Thymus (tissue), 11 donors: ENCODE data around the gene ADAMTS20. TPM values are rescaled to one million over a fixed set of nuclear protein-coding genes. Genes with fewer than 3 reads are reported as not detected.

Experiments
- DNase-seq, 9 donors: peaks; one replicate each; pipeline ENCODE4 v3.0.0-alpha.2; 2013; ENCODE audit warnings: low spot score in 9 of 9, low read depth in 6 of 9, missing footprints in 1 of 9
- H3K27ac ChIP-seq, 2 donors: one replicate each; pipeline ENCODE4 v1.5.1; 2013; ENCODE audit warnings: control low read depth in 1 of 2, low read depth in 1 of 2, low read length in 1 of 2, mild to moderate bottlenecking in 1 of 2, moderate library complexity in 1 of 2
- H3K27me3 ChIP-seq, 2 donors: one replicate each; pipeline ENCODE4 v1.5.1; 2013; ENCODE audit warnings: low read length in 1 of 2; ENCODE audit not compliant: control insufficient read depth in 2 of 2, insufficient read depth in 1 of 2
- H3K36me3 ChIP-seq, 2 donors: one replicate each; pipeline ENCODE4 v1.5.1; 2013; ENCODE audit warnings: low read length in 1 of 2, mild to moderate bottlenecking in 1 of 2, moderate library complexity in 1 of 2; ENCODE audit not compliant: control insufficient read depth in 2 of 2, insufficient read depth in 2 of 2
- H3K4me1 ChIP-seq, 2 donors: one replicate each; pipeline ENCODE4 v1.5.1; 2013; ENCODE audit warnings: low read length in 2 of 2; ENCODE audit not compliant: control insufficient read depth in 2 of 2, insufficient read depth in 2 of 2
- H3K4me3 ChIP-seq, 2 donors: one replicate each; pipeline ENCODE4 v1.5.1; 2013; ENCODE audit warnings: low read length in 2 of 2, control low read depth in 1 of 2, mild to moderate bottlenecking in 1 of 2
- H3K9me3 ChIP-seq, 2 donors: one replicate each; pipeline ENCODE4 v1.5.1; 2013; ENCODE audit warnings: low read length in 1 of 2, mild to moderate bottlenecking in 1 of 2; ENCODE audit not compliant: control insufficient read depth in 2 of 2, insufficient read depth in 1 of 2
- WGBS: extraction: QIAGEN DNeasy Blood & Tissue Kit; methylation state at CpG from one replicate; pipeline ENCODE4 v1.1.7; 2013; 5-methylcytosine and 5-hydroxymethylcytosine counted together
- polyA plus RNA-seq: library from polyadenylated mRNA; stranded (reverse); fragments of 200-250 nt; gene quantifications from one replicate; pipeline ENCODE4 v1.2.3, GENCODE V29; 2013
- total RNA-seq: library from RNA; stranded (reverse); fragments of 120-200 nt; gene quantifications from one replicate; pipeline ENCODE4 v1.2.4, GENCODE V29; 2013
- donor health status: healthy.

ADAMTS20 gene
- total and polyA plus RNA-seq, 2 donors, result under 0.01 to 0.09 TPM

DNA sequence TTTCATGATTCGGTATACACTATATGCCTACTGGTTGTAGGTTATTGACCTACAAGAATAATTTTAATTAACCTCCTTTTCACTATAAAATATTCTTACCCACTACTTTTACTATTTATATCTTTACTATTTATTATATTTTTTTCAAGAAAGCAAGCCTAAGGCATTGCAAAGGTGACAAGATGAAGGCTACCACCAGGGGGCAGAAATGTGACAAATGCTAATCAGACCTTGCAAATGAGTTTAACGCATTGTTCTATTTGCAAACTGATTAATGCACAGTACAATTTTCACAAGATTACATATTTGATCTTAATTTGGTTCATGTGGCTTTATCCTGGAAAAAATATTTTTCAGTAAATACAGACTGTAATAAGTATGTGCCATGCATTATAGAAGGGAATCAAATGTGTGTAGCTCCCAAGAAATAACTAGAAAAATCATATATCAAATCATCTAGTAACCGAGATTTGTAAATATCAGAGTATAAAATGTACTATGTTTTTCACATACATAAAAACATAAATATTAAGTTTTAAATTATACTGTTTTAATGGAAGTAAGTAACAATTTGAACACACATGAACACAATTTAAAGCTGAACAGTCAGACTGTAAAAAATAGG, 107.0 kb downstream of the ADAMTS20 start:
- Histone ChIP-seq H3K4me1 (no peaks in the 10 kb centered on the region), H3K27ac (no peak overlapping the region), H3K36me3 (no peaks in the 10 kb centered on the region), H3K9me3 (no peaks in the 10 kb centered on the region), H3K27me3 (no peaks in the 10 kb centered on the region), H3K4me3 (no peak overlapping the region)
- DNase-seq, result peak; percentile 1 to 47 (median 10)
- 75% methylated on average over 3 of the region's 3 CpGs for WGBS

DNA sequence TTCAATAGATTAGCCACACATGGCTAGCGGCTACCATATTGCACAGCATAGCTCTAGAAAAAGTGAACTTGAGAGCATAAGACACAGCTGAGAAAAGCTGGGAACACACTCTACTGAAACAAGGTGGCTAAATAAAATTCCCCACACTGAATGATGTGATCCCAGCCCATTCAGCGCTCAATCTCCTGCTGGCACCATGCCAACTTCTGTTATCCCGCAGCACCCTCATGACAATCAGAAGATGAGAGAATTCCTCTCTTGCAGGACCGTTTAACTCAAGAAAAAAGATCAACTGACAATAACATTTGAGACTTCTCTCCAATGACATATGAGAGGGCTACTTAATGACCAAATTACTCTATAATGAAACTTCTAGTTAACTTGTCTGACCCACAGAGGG, 115.4 kb downstream of the ADAMTS20 start:
- Histone ChIP-seq H3K27me3 (no peaks in the 10 kb centered on the region), H3K36me3 (no peaks in the 10 kb centered on the region), H3K9me3 (no peaks in the 10 kb centered on the region), H3K27ac (no peak overlapping the region), H3K4me3 (no peak overlapping the region), H3K4me1 (no peaks in the 10 kb centered on the region)
- DNase-seq, result no peak
- 93% methylated on average over 4 of the region's 4 CpGs for WGBS

DNA sequence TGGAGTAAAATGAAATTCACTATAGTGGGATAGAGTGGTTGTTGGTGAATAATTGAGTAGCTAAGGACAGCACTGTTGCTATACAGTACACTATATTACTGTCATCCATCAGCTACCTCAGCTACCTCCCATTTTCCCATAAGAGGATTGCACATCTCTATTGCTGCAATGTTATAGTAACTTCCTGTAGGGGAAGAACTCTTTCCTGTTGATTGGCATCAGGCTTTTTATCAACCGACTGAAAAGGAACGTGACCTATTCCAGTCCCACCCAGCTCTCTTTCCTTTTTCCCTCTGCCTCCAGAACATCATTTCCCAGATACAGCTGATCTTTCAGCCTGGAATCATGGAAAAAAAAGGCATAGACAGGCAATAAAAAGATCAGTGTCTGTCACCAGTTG, 117.4 kb downstream of the ADAMTS20 start:
- DNase-seq, result no peak
- Histone ChIP-seq H3K4me3 (no peak overlapping the region), H3K9me3 (no peaks in the 10 kb centered on the region), H3K4me1 (no peaks in the 10 kb centered on the region), H3K36me3 (no peaks in the 10 kb centered on the region), H3K27ac (no peak overlapping the region), H3K27me3 (no peaks in the 10 kb centered on the region)
- WGBS, result 49% methylated on average over 2 of the region's 2 CpGs

GRCh38 chr12:43428088-43428600, 123.9 kb downstream of the ADAMTS20 start:
- 86% methylated on average over 5 of the region's 5 CpGs for WGBS
- no peak for DNase-seq
- H3K4me1 ChIP-seq, result no peaks in the 10 kb centered on the region

DNA sequence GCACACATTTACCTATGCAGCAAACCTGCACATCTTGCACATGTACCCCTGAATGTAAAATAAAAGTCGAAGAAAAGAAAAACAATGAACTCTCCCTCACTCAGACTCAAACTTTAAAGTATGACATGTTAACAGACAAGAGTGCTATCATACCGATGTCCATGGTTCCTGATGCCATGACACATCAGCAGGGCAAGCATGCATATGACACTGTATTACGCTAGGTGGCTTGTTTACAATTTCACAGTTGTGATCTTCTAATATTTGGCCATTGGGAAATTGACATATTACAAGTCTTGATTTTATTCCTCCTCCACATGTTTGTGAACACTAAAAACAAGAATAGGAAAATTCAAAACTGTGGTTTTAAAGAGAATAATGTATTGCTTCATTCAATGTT, 126.6 kb downstream of the ADAMTS20 start:
- 95% methylated on average over 3 of the region's 3 CpGs for WGBS
- no peaks in the 10 kb centered on the region for H3K9me3 ChIP-seq
- no peaks in the 10 kb centered on the region for H3K36me3 ChIP-seq
- no peaks in the 10 kb centered on the region for H3K27me3 ChIP-seq
- DNase-seq, result no peak
- no peak overlapping the region for H3K27ac ChIP-seq
- no peak overlapping the region for H3K4me3 ChIP-seq
- no peaks in the 10 kb centered on the region for H3K4me1 ChIP-seq

More at GRCh38 chr12:43428088-43428600, 123.9 kb downstream of the ADAMTS20 start:
- no peak overlapping the region for H3K27ac ChIP-seq
- no peaks in the 10 kb centered on the region for H3K27me3 ChIP-seq
- no peaks in the 10 kb centered on the region for H3K9me3 ChIP-seq
- no peak overlapping the region for H3K4me3 ChIP-seq
- H3K36me3 ChIP-seq, result no peaks in the 10 kb centered on the region

DNA sequence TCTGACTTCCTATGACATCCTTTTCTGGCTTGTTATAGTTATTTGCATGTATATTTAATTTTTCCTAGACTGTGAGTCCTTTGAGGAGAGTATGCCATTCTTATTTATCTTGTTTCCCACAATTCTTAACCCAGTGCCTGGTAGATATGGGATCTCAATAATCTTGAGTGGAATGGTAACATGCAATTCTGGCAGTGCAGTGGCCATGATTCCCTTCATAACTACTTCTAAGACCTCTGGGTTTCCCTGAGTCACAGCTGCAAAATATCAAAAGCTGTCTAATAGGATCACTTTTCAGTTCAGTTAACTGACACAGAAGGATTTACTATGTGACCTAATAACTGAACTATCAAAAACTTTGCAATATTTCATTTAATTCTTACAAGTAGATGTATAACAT, 135.0 kb downstream of the ADAMTS20 start:
- no peaks in the 10 kb centered on the region for H3K36me3 ChIP-seq
- no peak for DNase-seq
- no peaks in the 10 kb centered on the region for H3K9me3 ChIP-seq
- no peaks in the 10 kb centered on the region for H3K27me3 ChIP-seq
- no peak overlapping the region for H3K4me3 ChIP-seq
- no peak overlapping the region for H3K27ac ChIP-seq
- no peaks in the 10 kb centered on the region for H3K4me1 ChIP-seq

- no peak overlapping the region for H3K27ac ChIP-seq
- H3K4me1 ChIP-seq, result no peaks in the 10 kb centered on the region
- WGBS, result 90% methylated on average over 1 of the region's 1 CpG
- no peaks in the 10 kb centered on the region for H3K9me3 ChIP-seq
- no peak for DNase-seq
- H3K27me3 ChIP-seq, result no peaks in the 10 kb centered on the region
- H3K36me3 ChIP-seq, result no peaks in the 10 kb centered on the region
- H3K4me3 ChIP-seq, result no peak overlapping the region
Measured at GRCh38 chr12:43407816-43408645, 144.0 kb downstream of the ADAMTS20 start.

DNA sequence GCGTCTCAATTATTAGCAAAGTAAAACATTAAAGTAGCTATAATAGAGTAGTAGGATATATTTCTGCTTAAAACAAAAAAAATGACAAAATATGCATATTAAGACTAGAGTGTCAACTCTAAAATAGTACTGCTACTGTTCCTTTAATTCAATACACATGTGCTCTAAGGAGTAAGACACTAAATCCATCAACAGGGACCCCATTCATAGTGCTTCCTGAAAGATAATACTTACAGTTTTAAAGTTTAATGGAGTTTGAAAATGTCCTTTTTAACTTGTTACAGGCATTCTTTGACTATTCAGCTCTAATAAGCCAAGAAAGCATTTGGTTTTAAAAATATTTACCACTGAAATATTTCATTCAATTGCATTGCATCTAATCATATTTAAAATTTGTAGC, 145.2 kb downstream of the ADAMTS20 start:
- no peaks in the 10 kb centered on the region for H3K36me3 ChIP-seq
- H3K9me3 ChIP-seq, result no peaks in the 10 kb centered on the region
- WGBS, result 99% methylated on average over 1 of the region's 1 CpG
- no peak overlapping the region for H3K4me3 ChIP-seq
- no peak for DNase-seq
- H3K4me1 ChIP-seq, result no peaks in the 10 kb centered on the region
- no peak overlapping the region for H3K27ac ChIP-seq
- no peaks in the 10 kb centered on the region for H3K27me3 ChIP-seq

GRCh38 chr12:43402436-43402835, 149.6 kb downstream of the ADAMTS20 start:
- Histone ChIP-seq H3K9me3 (no peaks in the 10 kb centered on the region), H3K4me1 (no peaks in the 10 kb centered on the region), H3K4me3 (no peak overlapping the region), H3K27ac (no peak overlapping the region), H3K36me3 (no peaks in the 10 kb centered on the region), H3K27me3 (no peaks in the 10 kb centered on the region)
- no peak for DNase-seq
